ENCODE measurements around the gene MUSTN1. TPM values are rescaled to one million over a fixed set of nuclear protein-coding genes. Genes with fewer than 3 reads are reported as not detected.

The MUSTN1 gene
- polyA plus RNA-seq, 3 donors, result 0.27 to 1.8 (median 0.79) TPM

Other genes starting within 250 kb of the MUSTN1 start
- 10 to 100 TPM; 56.3 to 65.6 (median 64.0) TPM for gene PBRM1, start 149.1 kb downstream of the MUSTN1 start, polyA plus RNA-seq (ENCODE audit: insufficient read length in 3 of 3)
- 100 to 1,000 TPM in 2 of 3 donors, 10 to 100 TPM in 1; 92.5 to 109 (median 105) TPM for gene GNL3, start 149.0 kb downstream of the MUSTN1 start, polyA plus RNA-seq (ENCODE audit: insufficient read length in 3 of 3)
- 100 to 1,000 TPM; 123 to 142 (median 127) TPM for gene GLT8D1, start 129.2 kb downstream of the MUSTN1 start, polyA plus RNA-seq (ENCODE audit: insufficient read length in 3 of 3)
- gene SPCS1, start 128.9 kb downstream of the MUSTN1 start, polyA plus RNA-seq (ENCODE audit: insufficient read length in 3 of 3), result 100 to 1,000 TPM; 148 to 176 (median 164) TPM
- gene NEK4, start 64.1 kb downstream of the MUSTN1 start, polyA plus RNA-seq (ENCODE audit: insufficient read length in 3 of 3), result 10 to 100 TPM; 29.0 to 31.2 (median 29.2) TPM
- under 1 TPM in 1 of 3 donors, not detected in 2; 0.28 TPM for gene ITIH1, start 57.4 kb downstream of the MUSTN1 start, polyA plus RNA-seq (ENCODE audit: insufficient read length in 3 of 3)
- 1 to 10 TPM; 5.8 to 8.0 (median 7.2) TPM for gene ITIH3, start 40.2 kb downstream of the MUSTN1 start, polyA plus RNA-seq (ENCODE audit: insufficient read length in 3 of 3)
- 10 to 100 TPM in 2 of 3 donors, 1 to 10 TPM in 1; 5.1 to 14.7 (median 10.2) TPM for gene ITIH4, start 4.3 kb downstream of the MUSTN1 start, polyA plus RNA-seq (ENCODE audit: insufficient read length in 3 of 3)
- 10 to 100 TPM; 14.6 to 17.0 (median 15.9) TPM for gene STIMATE, start 62.5 kb upstream of the MUSTN1 start, polyA plus RNA-seq (ENCODE audit: insufficient read length in 3 of 3)
- gene SFMBT1, start 211.1 kb upstream of the MUSTN1 start, polyA plus RNA-seq (ENCODE audit: insufficient read length in 3 of 3), result 10 to 100 TPM in 1 of 3 donors, 1 to 10 TPM in 2; 9.2 to 12.2 (median 9.5) TPM

Measured in renal cortex interstitium (tissue), 3 donors.